Activated CD4-positive, alpha-beta T cell treated with anti-CD3 and anti-CD28 coated beads for 48 hours (primary cell): ENCODE results near the gene MS4A13.
"Not testable (repeated sequence)": the region's sequence is repeated elsewhere in the genome, so short reads cannot be mapped to it uniquely, and the experiment has no call there.

ENCODE experiments used
- DNase-seq: peaks from one replicate; pipeline ENCODE4 v3.0.0-alpha.2; 2020

The MS4A13 gene

DNA sequence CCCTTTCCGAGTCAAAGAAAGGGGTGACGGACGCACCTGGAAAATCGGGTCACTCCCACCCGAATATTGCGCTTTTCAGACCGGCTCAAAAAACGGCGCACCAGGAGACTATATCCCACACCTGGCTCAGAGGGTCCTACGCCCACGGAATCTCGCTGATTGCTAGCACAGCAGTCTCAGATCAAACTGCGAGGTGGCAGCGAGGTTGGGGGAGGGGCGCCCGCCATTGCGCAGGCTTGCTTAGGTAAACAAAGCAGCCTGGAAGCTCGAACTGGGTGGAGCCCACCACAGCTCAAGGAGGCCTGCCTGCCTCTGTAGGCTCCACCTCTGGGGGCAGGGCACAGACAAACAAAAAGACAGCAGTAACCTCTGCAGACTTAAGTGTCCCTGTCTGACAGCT lies 17.2 kb downstream of the MS4A13 start:
- DNase-seq: not testable (repeated sequence)

DNA sequence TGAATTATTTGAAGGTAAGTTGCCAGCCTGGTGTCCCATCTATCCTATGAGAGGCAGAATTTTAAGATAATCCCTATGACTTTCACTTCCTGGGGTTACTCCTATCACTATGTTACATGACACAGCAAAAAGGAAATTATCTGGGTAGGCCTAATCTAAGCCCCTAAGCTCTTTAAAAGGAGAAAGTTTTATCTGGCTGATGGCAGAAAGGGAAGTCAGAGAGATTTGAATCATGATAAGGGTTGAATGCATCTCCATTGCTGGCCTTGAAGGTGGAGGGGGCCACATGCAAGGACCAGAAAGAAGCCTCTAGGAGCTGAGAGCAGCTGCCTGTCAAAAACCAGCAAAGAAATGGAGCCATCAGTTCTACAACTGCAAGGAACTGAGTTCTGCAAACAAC lies 23.4 kb downstream of the MS4A13 start:
- not testable (repeated sequence) for DNase-seq

DNA sequence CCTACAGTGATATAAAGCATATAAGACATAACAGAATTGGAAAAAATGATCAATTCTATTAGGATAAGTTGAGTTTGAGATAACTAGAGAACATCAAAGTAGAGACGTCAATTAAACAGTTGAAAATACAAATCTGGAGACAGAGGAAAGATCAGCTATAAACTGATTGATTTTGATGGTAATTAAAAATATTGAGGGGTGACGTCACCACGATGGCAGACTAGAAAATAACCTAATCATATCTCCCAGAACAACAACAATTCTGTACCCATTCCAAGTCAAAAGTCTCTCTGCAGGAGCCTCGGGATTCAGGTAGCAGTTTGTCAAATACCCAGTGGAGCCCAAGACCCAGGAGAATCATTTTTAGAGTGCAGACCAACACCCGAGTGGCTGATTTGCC lies 28.9 kb downstream of the MS4A13 start:
- DNase-seq: no peak

DNA sequence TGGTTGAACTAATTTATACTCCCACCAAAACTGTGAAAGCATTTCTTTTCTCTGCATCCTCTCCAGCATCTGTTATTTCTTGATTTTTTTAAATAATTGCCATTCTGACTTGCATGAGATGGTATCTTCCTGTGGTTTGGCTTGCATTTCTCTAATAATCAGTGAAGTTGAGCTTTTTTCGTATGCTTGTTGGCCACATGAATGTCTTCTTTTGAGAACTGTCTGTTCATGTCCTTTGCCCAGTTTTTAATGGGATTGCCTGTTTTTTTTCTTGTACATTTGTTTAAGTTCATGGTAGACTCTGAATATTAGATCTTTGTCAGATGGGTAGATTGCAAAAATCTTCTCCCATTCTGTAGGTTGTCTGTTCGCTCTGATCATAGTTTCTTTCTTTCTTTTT lies 46.1 kb downstream of the MS4A13 start:
- no peak for DNase-seq

DNA sequence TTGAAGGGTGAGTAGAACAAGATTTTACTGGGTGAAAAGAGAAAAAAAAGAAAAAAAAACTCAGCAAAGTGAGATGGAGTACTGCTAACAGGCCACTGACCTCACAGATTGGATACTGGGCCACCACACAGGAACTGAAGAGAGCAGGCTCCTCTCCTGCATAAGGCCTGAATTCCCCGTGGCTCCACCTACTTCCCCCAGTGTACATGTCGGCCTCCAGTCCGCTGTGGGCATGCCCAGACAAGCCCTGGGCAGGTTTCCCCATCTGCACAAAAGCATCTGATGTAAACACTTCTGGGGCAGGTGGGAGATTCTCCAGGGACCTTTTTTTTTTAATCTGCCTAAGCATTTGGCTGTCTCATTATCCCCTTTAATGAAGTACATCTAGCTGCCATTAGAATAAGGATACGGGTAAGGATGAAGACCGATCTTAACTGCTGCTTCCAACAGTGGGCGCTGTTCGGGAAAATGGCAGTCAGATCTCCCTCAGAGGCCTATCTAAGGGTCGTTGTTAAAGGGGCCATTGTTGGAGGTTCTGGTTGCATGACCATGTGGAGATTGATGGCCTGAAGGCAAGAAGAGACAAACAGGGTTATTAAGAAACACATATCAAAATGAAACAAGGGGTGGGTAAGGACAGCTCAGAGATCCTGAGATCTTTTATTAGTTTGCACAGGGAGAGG lies 48.5 kb downstream of the MS4A13 start:
- no peak for DNase-seq

DNA sequence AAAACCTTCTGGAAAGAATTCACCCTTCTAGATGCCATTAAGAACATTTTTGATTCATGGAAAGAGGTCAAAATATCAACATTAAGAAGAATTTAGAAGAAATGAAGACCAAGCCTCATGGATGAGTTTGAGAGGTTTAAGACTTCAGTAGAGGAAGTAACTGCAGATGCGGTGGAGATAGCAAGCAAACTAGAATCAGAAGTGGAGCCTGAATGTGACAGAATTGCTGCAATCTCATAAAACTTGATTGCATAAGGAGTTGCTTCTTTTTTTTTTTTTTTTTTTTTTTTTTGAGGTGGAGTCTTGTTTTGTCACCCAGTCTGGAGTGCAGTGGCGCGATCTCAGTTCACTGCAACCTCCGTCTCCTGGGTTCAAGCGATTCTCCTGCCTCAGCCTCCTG lies 51.6 kb downstream of the MS4A13 start:
- DNase-seq: no peak

DNA sequence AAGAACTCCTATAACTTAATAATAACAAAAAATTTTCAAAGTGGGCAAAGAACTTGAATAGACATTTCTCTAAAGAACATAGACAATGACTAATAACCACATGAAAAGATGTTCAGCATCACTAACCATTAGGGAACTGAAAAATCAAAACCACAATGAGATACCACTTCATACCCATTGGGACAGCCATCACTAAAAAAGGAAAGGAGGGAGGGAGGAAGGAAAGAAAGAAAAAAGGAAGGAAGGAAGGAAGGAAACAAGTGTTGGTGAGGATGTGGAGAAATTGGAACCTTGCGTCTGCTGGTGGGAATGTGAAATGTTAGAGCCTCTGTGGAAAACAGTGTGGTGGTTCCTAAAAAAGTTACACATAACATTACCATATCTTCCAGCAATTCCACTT lies 55.8 kb downstream of the MS4A13 start:
- DNase-seq: no peak

DNA sequence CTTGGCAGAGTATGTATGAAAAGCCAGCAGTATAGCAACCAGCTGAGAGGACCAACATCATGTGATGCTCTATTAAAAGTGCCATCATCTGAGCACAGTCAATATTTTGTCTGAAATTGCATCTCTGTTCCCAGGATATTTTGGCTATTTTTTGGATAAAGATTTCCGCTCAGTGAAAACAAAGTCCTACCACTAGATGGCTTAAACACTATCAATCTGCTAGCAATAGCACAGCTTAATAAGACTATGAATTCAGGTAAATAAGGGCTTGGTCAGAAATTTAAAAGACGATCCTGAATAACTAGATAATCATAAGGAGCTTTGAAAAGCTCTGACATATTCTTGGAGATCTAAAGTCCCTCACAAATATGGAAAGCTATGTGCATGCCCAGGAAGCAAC lies 74.4 kb downstream of the MS4A13 start:
- DNase-seq: no peak
